Measurements from ENCODE around the gene COX4I1. TPM values are rescaled to one million over a fixed set of nuclear protein-coding genes. Genes with fewer than 3 reads are reported as not detected.

The COX4I1 gene
- total RNA-seq, 1 experiment from 2014 or later: 417 TPM

GRCh38 chr16:85844169-85844481 lies 44.6 kb downstream of the COX4I1 start:
- no peak for DNase-seq
- H4K20me1 ChIP-seq (ENCODE audit: insufficient read depth, low read depth, low read length): no peaks in the 10 kb centered on the region
- peaks cover 5% of the 10 kb centered on the region; the same call in 1 of the 2 replicates for H3K4me1 ChIP-seq (ENCODE audit: low read length)
- no peaks in the 10 kb centered on the region for H3K9me3 ChIP-seq (ENCODE audit: low read length)
- no peaks in the 10 kb centered on the region for H3K9me2 ChIP-seq (replicated peaks; ENCODE audit: insufficient read depth, low read length)
- H3K9ac ChIP-seq (ENCODE audit: low read length): no peak overlapping the region
- no peaks in the 10 kb centered on the region for H3K27me3 ChIP-seq (ENCODE audit: low read length)
- no peak overlapping the region for H3K4me2 ChIP-seq (ENCODE audit: low read depth, low read length, poor library complexity, severe bottlenecking)
- no peak overlapping the region for H2AFZ ChIP-seq (ENCODE audit: low read length)
- no peaks in the 10 kb centered on the region for H3K36me3 ChIP-seq (ENCODE audit: insufficient read depth, low read length)
- H3K79me2 ChIP-seq (ENCODE audit: low read length): no peaks in the 10 kb centered on the region
- no peak overlapping the region for H3K4me3 ChIP-seq (ENCODE audit: low read length)
- H3K27ac ChIP-seq (ENCODE audit: low read length): no peak overlapping the region

- no peak for DNase-seq
- Histone ChIP-seq H4K20me1 (ENCODE audit: insufficient read depth, low read depth, low read length) (no peaks in the 10 kb centered on the region), H3K4me3 (ENCODE audit: low read length) (no peak overlapping the region), H3K9ac (ENCODE audit: low read length) (no peak overlapping the region), H3K9me3 (ENCODE audit: low read length) (no peaks in the 10 kb centered on the region), H3K4me1 (ENCODE audit: low read length) (peaks cover 5% of the 10 kb centered on the region; the same call in 1 of the 2 replicates), H3K4me2 (ENCODE audit: low read depth, low read length, poor library complexity, severe bottlenecking) (no peak overlapping the region), H2AFZ (ENCODE audit: low read length) (no peak overlapping the region), H3K27ac (ENCODE audit: low read length) (no peak overlapping the region), H3K9me2 (replicated peaks; ENCODE audit: insufficient read depth, low read length) (no peaks in the 10 kb centered on the region), H3K36me3 (ENCODE audit: insufficient read depth, low read length) (no peaks in the 10 kb centered on the region), H3K27me3 (ENCODE audit: low read length) (no peaks in the 10 kb centered on the region), H3K79me2 (ENCODE audit: low read length) (no peaks in the 10 kb centered on the region)
These were observed 45.3 kb downstream of the COX4I1 start for GRCh38 chr16:85844786-85845185.

- no peaks in the 10 kb centered on the region for H3K79me2 ChIP-seq (ENCODE audit: low read length)
- no peaks in the 10 kb centered on the region for H3K36me3 ChIP-seq (ENCODE audit: insufficient read depth, low read length)
- no peak for DNase-seq
- no peak overlapping the region for H3K4me2 ChIP-seq (ENCODE audit: low read depth, low read length, poor library complexity, severe bottlenecking)
- peaks cover 5% of the 10 kb centered on the region; the same call in 1 of the 2 replicates for H3K4me1 ChIP-seq (ENCODE audit: low read length)
- H3K27me3 ChIP-seq (ENCODE audit: low read length): no peaks in the 10 kb centered on the region
- no peak overlapping the region for H2AFZ ChIP-seq (ENCODE audit: low read length)
- H4K20me1 ChIP-seq (ENCODE audit: insufficient read depth, low read depth, low read length): no peaks in the 10 kb centered on the region
- no peak overlapping the region for H3K27ac ChIP-seq (ENCODE audit: low read length)
- H3K4me3 ChIP-seq (ENCODE audit: low read length): no peak overlapping the region
- H3K9me2 ChIP-seq (replicated peaks; ENCODE audit: insufficient read depth, low read length): no peaks in the 10 kb centered on the region
- no peaks in the 10 kb centered on the region for H3K9me3 ChIP-seq (ENCODE audit: low read length)
- H3K9ac ChIP-seq (ENCODE audit: low read length): no peak overlapping the region
These were observed 45.8 kb downstream of the COX4I1 start for GRCh38 chr16:85845266-85845665.

- Histone ChIP-seq H3K9me2 (replicated peaks; ENCODE audit: insufficient read depth, low read length) (no peaks in the 10 kb centered on the region), H3K4me2 (ENCODE audit: low read depth, low read length, poor library complexity, severe bottlenecking) (no peak overlapping the region), H3K9ac (ENCODE audit: low read length) (no peak overlapping the region), H3K79me2 (ENCODE audit: low read length) (no peaks in the 10 kb centered on the region), H3K9me3 (ENCODE audit: low read length) (no peaks in the 10 kb centered on the region), H3K27ac (ENCODE audit: low read length) (no peak overlapping the region), H3K4me3 (ENCODE audit: low read length) (no peak overlapping the region), H3K27me3 (ENCODE audit: low read length) (no peaks in the 10 kb centered on the region), H2AFZ (ENCODE audit: low read length) (no peak overlapping the region), H4K20me1 (ENCODE audit: insufficient read depth, low read depth, low read length) (no peaks in the 10 kb centered on the region), H3K36me3 (ENCODE audit: insufficient read depth, low read length) (no peaks in the 10 kb centered on the region), H3K4me1 (ENCODE audit: low read length) (peaks cover 12% of the 10 kb centered on the region)
- no peak for DNase-seq
These were observed 47.0 kb downstream of the COX4I1 start for GRCh38 chr16:85846461-85846860.

- H3K27me3 ChIP-seq (ENCODE audit: low read length): no peaks in the 10 kb centered on the region
- H3K4me1 ChIP-seq (ENCODE audit: low read length): peaks cover 14% of the 10 kb centered on the region
- H3K36me3 ChIP-seq (ENCODE audit: insufficient read depth, low read length): no peaks in the 10 kb centered on the region
- H2AFZ ChIP-seq (ENCODE audit: low read length): no peak overlapping the region
- DNase-seq: no peak
- no peaks in the 10 kb centered on the region for H3K9me2 ChIP-seq (replicated peaks; ENCODE audit: insufficient read depth, low read length)
- H3K9ac ChIP-seq (ENCODE audit: low read length): no peak overlapping the region
- no peaks in the 10 kb centered on the region for H3K9me3 ChIP-seq (ENCODE audit: low read length)
- H3K4me3 ChIP-seq (ENCODE audit: low read length): no peak overlapping the region
- no peaks in the 10 kb centered on the region for H3K79me2 ChIP-seq (ENCODE audit: low read length)
- no peak overlapping the region for H3K4me2 ChIP-seq (ENCODE audit: low read depth, low read length, poor library complexity, severe bottlenecking)
- H4K20me1 ChIP-seq (ENCODE audit: insufficient read depth, low read depth, low read length): no peaks in the 10 kb centered on the region
- H3K27ac ChIP-seq (ENCODE audit: low read length): no peak overlapping the region
These were observed 47.5 kb downstream of the COX4I1 start for GRCh38 chr16:85847036-85847435.

- Histone ChIP-seq H2AFZ (ENCODE audit: low read length) (no peak overlapping the region), H3K36me3 (ENCODE audit: insufficient read depth, low read length) (no peaks in the 10 kb centered on the region), H3K9me2 (replicated peaks; ENCODE audit: insufficient read depth, low read length) (no peaks in the 10 kb centered on the region), H3K4me1 (ENCODE audit: low read length) (peaks cover 14% of the 10 kb centered on the region), H3K9me3 (ENCODE audit: low read length) (no peaks in the 10 kb centered on the region), H3K27me3 (ENCODE audit: low read length) (no peaks in the 10 kb centered on the region), H3K9ac (ENCODE audit: low read length) (no peak overlapping the region), H4K20me1 (ENCODE audit: insufficient read depth, low read depth, low read length) (no peaks in the 10 kb centered on the region), H3K27ac (ENCODE audit: low read length) (no peak overlapping the region), H3K4me2 (ENCODE audit: low read depth, low read length, poor library complexity, severe bottlenecking) (no peak overlapping the region), H3K79me2 (ENCODE audit: low read length) (no peaks in the 10 kb centered on the region), H3K4me3 (ENCODE audit: low read length) (no peak overlapping the region)
- DNase-seq: no peak
These were observed 48.4 kb downstream of the COX4I1 start for GRCh38 chr16:85847681-85848601.

GRCh38 chr16:85848986-85849385 lies 49.5 kb downstream of the COX4I1 start:
- Histone ChIP-seq H3K9me2 (replicated peaks; ENCODE audit: insufficient read depth, low read length) (no peaks in the 10 kb centered on the region), H3K79me2 (ENCODE audit: low read length) (no peaks in the 10 kb centered on the region), H3K4me1 (ENCODE audit: low read length) (peaks cover 23% of the 10 kb centered on the region), H2AFZ (ENCODE audit: low read length) (no peak overlapping the region), H3K9me3 (ENCODE audit: low read length) (no peaks in the 10 kb centered on the region), H4K20me1 (ENCODE audit: insufficient read depth, low read depth, low read length) (no peaks in the 10 kb centered on the region), H3K4me2 (ENCODE audit: low read depth, low read length, poor library complexity, severe bottlenecking) (no peak overlapping the region), H3K4me3 (ENCODE audit: low read length) (no peak overlapping the region), H3K27me3 (ENCODE audit: low read length) (no peaks in the 10 kb centered on the region), H3K27ac (ENCODE audit: low read length) (no peak overlapping the region), H3K9ac (ENCODE audit: low read length) (no peak overlapping the region), H3K36me3 (ENCODE audit: insufficient read depth, low read length) (no peaks in the 10 kb centered on the region)
- no peak for DNase-seq

GRCh38 chr16:85849388-85849787 lies 49.9 kb downstream of the COX4I1 start:
- Histone ChIP-seq H3K79me2 (ENCODE audit: low read length) (no peaks in the 10 kb centered on the region), H3K4me2 (ENCODE audit: low read depth, low read length, poor library complexity, severe bottlenecking) (no peak overlapping the region), H3K9ac (ENCODE audit: low read length) (no peak overlapping the region), H4K20me1 (ENCODE audit: insufficient read depth, low read depth, low read length) (no peaks in the 10 kb centered on the region), H2AFZ (ENCODE audit: low read length) (no peak overlapping the region), H3K27me3 (ENCODE audit: low read length) (no peaks in the 10 kb centered on the region), H3K36me3 (ENCODE audit: insufficient read depth, low read length) (no peaks in the 10 kb centered on the region), H3K4me3 (ENCODE audit: low read length) (no peak overlapping the region), H3K4me1 (ENCODE audit: low read length) (peaks cover 27% of the 10 kb centered on the region), H3K9me2 (replicated peaks; ENCODE audit: insufficient read depth, low read length) (no peaks in the 10 kb centered on the region), H3K9me3 (ENCODE audit: low read length) (no peaks in the 10 kb centered on the region), H3K27ac (ENCODE audit: low read length) (no peak overlapping the region)
- DNase-seq: no peak
